ENCODE data around the gene HNF1B. TPM values are rescaled to one million over a fixed set of nuclear protein-coding genes. Genes with fewer than 3 reads are reported as not detected.

HNF1B gene
- total RNA-seq, 2 experiments from 2014 or later, result not detected

GRCh38 chr17:37743875-37744632, 805 bp downstream of the HNF1B start:
- no peak for ATAC-seq
- Mint-ChIP-seq H3K27me3 (ENCODE audit: low read depth) (peaks cover 80% of the 10 kb centered on the region), H3K27ac (no peak overlapping the region), H3K36me3 (ENCODE audit: low read depth) (no peaks in the 10 kb centered on the region), H3K4me3 (no peak overlapping the region), H3K4me1 (ENCODE audit: low read depth) (peaks cover 15% of the 10 kb centered on the region), H3K9me3 (ENCODE audit: insufficient read depth) (no peaks in the 10 kb centered on the region)
- POLR2A ChIA-PET, result interaction anchor here (1.8 kb wide), 1 partner anchor 10 kb away, joined by 4 read pairs; no protein-coding TSS in a partner anchor
- no peak for DNase-seq
- CTCF ChIA-PET, result interaction anchor here (1.1 to 1.6 kb wide), 5 partner anchors 27 to 72 kb away, joined by 4 to 6 read pairs (median 5); no protein-coding TSS in a partner anchor

GRCh38 chr17:37743612-37743874, 1.3 kb downstream of the HNF1B start:
- no peak overlapping the region for H3K27ac Mint-ChIP-seq
- no peaks in the 10 kb centered on the region for H3K36me3 Mint-ChIP-seq (ENCODE audit: low read depth)
- DNase-seq (no peak), ATAC-seq (no peak)
- peaks cover 15% of the 10 kb centered on the region for H3K4me1 Mint-ChIP-seq (ENCODE audit: low read depth)
- ChIA-PET CTCF (interaction anchor here (1.1 to 1.6 kb wide), 3 partner anchors 27 to 73 kb away, joined by 4 to 6 read pairs (median 5); no protein-coding TSS in a partner anchor), POLR2A (interaction anchor here (1.8 kb wide), 1 partner anchor 10 kb away, joined by 4 read pairs; no protein-coding TSS in a partner anchor)
- no peak overlapping the region for H3K4me3 Mint-ChIP-seq
- H3K27me3 Mint-ChIP-seq (ENCODE audit: low read depth), result peaks cover 83% of the 10 kb centered on the region
- H3K9me3 Mint-ChIP-seq (ENCODE audit: insufficient read depth), result no peaks in the 10 kb centered on the region

DNA sequence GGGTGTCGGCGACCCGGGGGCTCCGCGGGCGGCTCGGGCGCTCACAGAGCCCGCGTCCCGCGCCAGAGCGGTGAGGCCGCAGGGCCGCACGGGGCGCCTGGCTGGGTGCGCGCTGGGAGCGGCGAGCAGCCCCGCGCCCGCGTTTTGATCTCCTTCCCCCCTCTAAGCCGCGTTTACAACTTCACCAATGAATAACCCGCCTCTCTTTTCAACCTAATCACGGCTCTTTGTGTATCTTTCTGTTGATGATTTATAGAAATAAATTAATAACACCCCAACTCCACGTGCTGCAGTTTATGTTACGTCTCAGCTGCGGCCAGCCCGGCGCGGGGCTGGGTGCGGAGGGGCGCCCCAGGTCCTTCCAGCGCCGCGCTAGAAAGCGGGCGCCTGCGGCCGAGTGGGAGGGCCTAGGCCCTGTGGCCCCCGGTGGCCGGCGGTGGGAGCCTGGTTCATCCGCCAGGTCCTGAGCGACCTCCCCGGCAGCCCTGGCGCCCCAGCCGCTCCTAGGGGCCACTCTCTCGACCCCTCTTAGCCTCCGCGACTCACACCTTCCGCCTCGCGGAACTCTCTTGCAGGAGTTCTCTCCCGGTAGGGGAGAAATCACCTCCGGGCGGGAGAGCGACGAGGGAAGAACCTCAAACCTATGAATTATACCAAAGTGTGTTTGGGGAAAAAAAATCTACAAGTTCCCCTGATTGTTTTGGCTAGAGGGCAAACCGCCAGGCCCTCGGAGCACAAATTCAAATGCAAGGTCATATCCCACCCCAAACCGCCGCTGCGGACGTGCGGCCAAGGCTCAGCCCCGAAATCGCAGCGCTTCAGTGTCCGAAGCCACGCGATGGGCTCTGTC, 1.9 kb downstream of the HNF1B start:
- H3K4me1 Mint-ChIP-seq (ENCODE audit: low read depth), result peaks cover 15% of the 10 kb centered on the region
- ChIA-PET POLR2A (interaction anchor here (1.8 kb wide), 1 partner anchor 9 kb away, joined by 4 read pairs; no protein-coding TSS in a partner anchor), CTCF (interaction anchor here (1.6 kb wide), 1 partner anchor 28 kb away, joined by 6 read pairs; no protein-coding TSS in a partner anchor)
- DNase-seq (no peak), ATAC-seq (peak; percentile 59)
- H3K27ac Mint-ChIP-seq, result no peak overlapping the region
- H3K9me3 Mint-ChIP-seq (ENCODE audit: insufficient read depth), result no peaks in the 10 kb centered on the region
- no peaks in the 10 kb centered on the region for H3K36me3 Mint-ChIP-seq (ENCODE audit: low read depth)
- peaks cover 85% of the 10 kb centered on the region for H3K27me3 Mint-ChIP-seq (ENCODE audit: low read depth)
- peak overlapping the region; percentile 9 for H3K4me3 Mint-ChIP-seq

GRCh38 chr17:37742116-37742761, 2.6 kb downstream of the HNF1B start:
- Mint-ChIP-seq H3K36me3 (ENCODE audit: low read depth) (no peaks in the 10 kb centered on the region), H3K4me3 (peak overlapping the region; percentile 36), H3K4me1 (ENCODE audit: low read depth) (peaks cover 15% of the 10 kb centered on the region), H3K27ac (no peak overlapping the region), H3K27me3 (ENCODE audit: low read depth) (peaks cover 79% of the 10 kb centered on the region), H3K9me3 (ENCODE audit: insufficient read depth) (no peaks in the 10 kb centered on the region)
- no peak for ATAC-seq
- CTCF ChIA-PET, result no interaction called here
- POLR2A ChIA-PET, result no interaction called here
- no peak for DNase-seq

- no peaks in the 10 kb centered on the region for H3K9me3 Mint-ChIP-seq (ENCODE audit: insufficient read depth)
- ATAC-seq (no peak), DNase-seq (no peak)
- ChIA-PET CTCF (no interaction called here), POLR2A (no interaction called here)
- H3K36me3 Mint-ChIP-seq (ENCODE audit: low read depth), result no peaks in the 10 kb centered on the region
- no peak overlapping the region for H3K27ac Mint-ChIP-seq
- peaks cover 78% of the 10 kb centered on the region for H3K27me3 Mint-ChIP-seq (ENCODE audit: low read depth)
- no peak overlapping the region for H3K4me3 Mint-ChIP-seq
- peaks cover 15% of the 10 kb centered on the region for H3K4me1 Mint-ChIP-seq (ENCODE audit: low read depth)
Measured at GRCh38 chr17:37741341-37742115, 3.3 kb downstream of the HNF1B start.

- ChIA-PET POLR2A (no interaction called here), CTCF (no interaction called here)
- Mint-ChIP-seq H3K9me3 (ENCODE audit: insufficient read depth) (no peaks in the 10 kb centered on the region), H3K36me3 (ENCODE audit: low read depth) (no peaks in the 10 kb centered on the region), H3K27me3 (ENCODE audit: low read depth) (peaks cover 76% of the 10 kb centered on the region), H3K27ac (no peak overlapping the region), H3K4me3 (no peak overlapping the region), H3K4me1 (ENCODE audit: low read depth) (peaks cover 15% of the 10 kb centered on the region)
- ATAC-seq, result no peak
- DNase-seq, result no peak
Measured at GRCh38 chr17:37740915-37741314, 3.9 kb downstream of the HNF1B start.

DNA sequence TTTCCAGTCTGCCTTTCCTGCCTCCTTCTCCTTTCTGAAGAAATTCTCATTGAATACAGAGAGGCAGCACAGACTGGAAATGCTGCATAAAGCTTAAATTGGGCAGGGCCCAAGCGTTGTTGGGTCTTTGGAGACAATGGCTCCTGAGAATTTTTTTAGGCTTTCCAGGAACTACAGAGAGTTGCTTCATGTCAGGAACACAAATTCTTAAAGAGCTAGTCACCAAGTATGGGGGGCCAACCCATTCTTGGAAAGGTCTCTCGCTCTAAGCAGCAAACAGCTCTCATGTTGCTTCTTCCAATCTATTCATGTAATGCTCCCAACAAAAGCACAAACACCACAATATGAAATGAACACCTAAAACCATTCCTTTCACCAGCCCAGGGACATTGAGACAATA, 6.9 kb downstream of the HNF1B start:
- H3K27ac Mint-ChIP-seq, result no peak overlapping the region
- ATAC-seq (no peak), DNase-seq (no peak)
- ChIA-PET POLR2A (no interaction called here), CTCF (interaction anchor here (1.2 to 1.4 kb wide), 2 partner anchors 10 to 54 kb away, joined by 4 read pairs; no protein-coding TSS in a partner anchor)
- no peaks in the 10 kb centered on the region for H3K36me3 Mint-ChIP-seq (ENCODE audit: low read depth)
- H3K27me3 Mint-ChIP-seq (ENCODE audit: low read depth), result peaks cover 55% of the 10 kb centered on the region
- no peak overlapping the region for H3K4me3 Mint-ChIP-seq
- H3K4me1 Mint-ChIP-seq (ENCODE audit: low read depth), result peaks cover 4% of the 10 kb centered on the region
- no peaks in the 10 kb centered on the region for H3K9me3 Mint-ChIP-seq (ENCODE audit: insufficient read depth)

GRCh38 chr17:37737081-37737480, 7.8 kb downstream of the HNF1B start:
- DNase-seq (no peak), ATAC-seq (no peak)
- Mint-ChIP-seq H3K36me3 (ENCODE audit: low read depth) (no peaks in the 10 kb centered on the region), H3K27ac (no peak overlapping the region), H3K4me3 (no peak overlapping the region), H3K9me3 (ENCODE audit: insufficient read depth) (no peaks in the 10 kb centered on the region), H3K4me1 (ENCODE audit: low read depth) (peaks cover 4% of the 10 kb centered on the region), H3K27me3 (ENCODE audit: low read depth) (peaks cover 49% of the 10 kb centered on the region)
- ChIA-PET POLR2A (interaction anchor here (0.7 kb wide), 1 partner anchor 102 kb away, joined by 3 read pairs; no protein-coding TSS in a partner anchor), CTCF (interaction anchor here (1.1 to 1.2 kb wide), 2 partner anchors 10 to 23 kb away, joined by 3 to 4 read pairs; no protein-coding TSS in a partner anchor)

- ATAC-seq, result no peak
- H3K27ac Mint-ChIP-seq, result no peak overlapping the region
- ChIA-PET POLR2A (no interaction called here), CTCF (no interaction called here)
- no peaks in the 10 kb centered on the region for H3K9me3 Mint-ChIP-seq (ENCODE audit: insufficient read depth)
- no peak overlapping the region for H3K4me3 Mint-ChIP-seq
- no peaks in the 10 kb centered on the region for H3K4me1 Mint-ChIP-seq (ENCODE audit: low read depth)
- H3K36me3 Mint-ChIP-seq (ENCODE audit: low read depth), result no peaks in the 10 kb centered on the region
- H3K27me3 Mint-ChIP-seq (ENCODE audit: low read depth), result peaks cover 42% of the 10 kb centered on the region
- DNase-seq, result no peak
Measured at GRCh38 chr17:37736428-37736827, 8.4 kb downstream of the HNF1B start.

- DNase-seq, result no peak
- no peak for ATAC-seq
- ChIA-PET CTCF (interaction anchor here (1.6 kb wide), 1 partner anchor 57 kb away, joined by 3 read pairs; no protein-coding TSS in a partner anchor), POLR2A (no interaction called here)
- Mint-ChIP-seq H3K36me3 (ENCODE audit: low read depth) (no peaks in the 10 kb centered on the region), H3K27me3 (ENCODE audit: low read depth) (peaks cover 33% of the 10 kb centered on the region), H3K4me3 (no peak overlapping the region), H3K27ac (no peak overlapping the region), H3K9me3 (ENCODE audit: insufficient read depth) (no peaks in the 10 kb centered on the region), H3K4me1 (ENCODE audit: low read depth) (no peaks in the 10 kb centered on the region)
Measured at GRCh38 chr17:37735165-37735564, 9.7 kb downstream of the HNF1B start.

DNA sequence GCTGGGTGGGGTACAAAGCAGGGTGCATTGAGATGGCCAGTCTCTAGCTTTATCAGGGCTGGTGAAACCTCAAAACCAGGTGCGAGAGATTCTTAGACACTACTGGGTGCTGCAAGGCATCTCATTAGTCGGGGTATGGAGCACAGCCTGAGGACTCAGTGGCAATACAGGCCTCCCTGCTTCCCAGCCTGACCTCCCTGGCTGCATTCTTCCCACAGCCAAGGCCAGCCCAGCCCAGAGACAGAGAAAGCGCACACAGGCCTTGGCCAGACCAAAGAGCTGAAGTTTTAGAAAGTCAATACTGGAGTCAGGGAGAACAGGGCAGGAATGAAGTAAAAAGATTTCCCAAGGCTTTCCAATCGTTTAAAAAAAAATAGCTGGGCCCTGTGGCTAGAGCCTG, 12.5 kb downstream of the HNF1B start:
- Mint-ChIP-seq H3K9me3 (ENCODE audit: insufficient read depth) (no peaks in the 10 kb centered on the region), H3K4me3 (no peak overlapping the region), H3K27me3 (ENCODE audit: low read depth) (peaks cover 14% of the 10 kb centered on the region), H3K4me1 (ENCODE audit: low read depth) (no peaks in the 10 kb centered on the region), H3K27ac (no peak overlapping the region), H3K36me3 (ENCODE audit: low read depth) (no peaks in the 10 kb centered on the region)
- ChIA-PET CTCF (no interaction called here), POLR2A (no interaction called here)
- no peak for ATAC-seq
- DNase-seq, result no peak
